Panc1 (cell line): Measurements from ENCODE around the gene NFATC3.

Experiments
- CTCF ChIP-seq: fragments of 450-650 bp; IDR thresholded peaks from 2 replicates; pipeline ENCODE4 v1.5.1; 2017; ENCODE audit warnings: mild to moderate bottlenecking
- POLR2AphosphoS5 ChIP-seq: IDR thresholded peaks from 2 replicates; pipeline ENCODE4 v1.6.1; 2012; ENCODE audit warnings: mild to moderate bottlenecking, low read depth, low read length, moderate library complexity
- REST ChIP-seq, 2 experiments: IDR thresholded peaks; 2 replicates each; pipeline ENCODE4 v1.6.1; 2011 to 2012; ENCODE audit warnings: low read depth in 2 of 2, control low read depth in 1 of 2, low read length in 1 of 2, mild to moderate bottlenecking in 1 of 2, moderate library complexity in 1 of 2; ENCODE audit not compliant: insufficient read depth in 1 of 2

GRCh38 chr16:68049449-68049848 is 35.7 kb upstream of the NFATC3 start:
- TF ChIP-seq CTCF: no peak
- no peak for TF ChIP-seq REST (IDR thresholded peaks at IDR 0.05; ENCODE audit: insufficient read depth in 1 of 2, low read depth in 2 of 2, low read length in 1 of 2)
- TF ChIP-seq POLR2AphosphoS5: no peak
